ENCODE results near the gene CEPT1. TPM values are rescaled to one million over a fixed set of nuclear protein-coding genes. Genes with fewer than 3 reads are reported as not detected.
"Not testable (repeated sequence)": the region's sequence is repeated elsewhere in the genome, so short reads cannot be mapped to it uniquely, and the experiment has no call there.

The CEPT1 gene
- total RNA-seq: 10 to 100 TPM; 63.2 to 69.4 TPM
- 25.0 TPM for polyA plus RNA-seq (ENCODE audit: insufficient read depth, low read depth, low replicate concordance)
- long read RNA-seq, donor 1, full-length matches to known transcripts: 15 of 23 reads
- long read RNA-seq, donor 1, partial matches to known transcripts: 0 of 23 reads
- long read RNA-seq, donor 1, other reads (novel, unspliced or antisense): 8 of 23 reads
- long read RNA-seq, donor 2, transcript CEPT1-201 (9 exons, 2,198 nt): major isoform, 5 of 5 reads
- long read RNA-seq, donor 2, partial matches to known transcripts: 0 of 5 reads
- long read RNA-seq, donor 2, other reads (novel, unspliced or antisense): 0 of 5 reads

GRCh38 chr1:111139956-111140679, at the start of gene CEPT1, which contains the start of gene DRAM2:
Gene CEPT1 (plus strand): TSS chr1:111140223. CDS start chr1:111147715, 7,492 bp downstream.
Gene DRAM2 (minus strand): TSS chr1:111140093. CDS start chr1:111131554, 8,539 bp downstream.
- Histone ChIP-seq H3K4me1 (peaks cover 9% of the 10 kb centered on the region), H3K27me3 (no peaks in the 10 kb centered on the region), H3K9me3 (no peaks in the 10 kb centered on the region), H3K27ac (peak within 1 kb of the TSS; percentile 93 to 95), H3K36me3 (ENCODE audit: low read depth, missing control alignments) (no peaks in the 10 kb centered on the region), H3K4me3 (peak within 1 kb of the TSS; percentile 96 to 97)
- WGBS, 2 donors: 0 to 1% methylated on average over 39 to 67 of the region's 68 CpGs
- no peak for TF ChIP-seq POLR2A (IDR thresholded peaks at IDR 0.05)
- intact Hi-C loops (cut with DNase I; ENCODE audit: low total_unique reads): no loop called here
- DNase-seq: peak; percentile 99

DNA sequence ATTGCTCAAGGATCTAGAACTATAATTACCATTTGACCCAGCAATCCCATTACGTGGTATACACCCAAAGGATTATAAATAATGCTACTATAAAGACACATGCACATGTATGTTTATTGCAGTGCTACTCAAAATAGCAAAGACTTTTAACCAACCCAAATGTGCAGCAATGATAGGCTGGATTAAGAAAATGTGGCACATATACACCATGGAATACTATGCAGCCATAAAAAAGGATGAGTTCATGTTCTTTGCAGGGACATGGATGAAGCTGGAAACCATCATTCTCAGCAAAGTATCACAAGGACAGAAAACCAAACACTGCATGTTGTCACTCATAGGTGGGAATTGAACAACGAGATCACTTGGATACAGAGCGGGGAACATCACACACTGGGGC, 44.6 kb upstream of the CEPT1 start:
- H3K36me3 ChIP-seq (ENCODE audit: low read depth, missing control alignments); H3K4me1 ChIP-seq; H3K27me3 ChIP-seq; H3K27ac ChIP-seq; intact Hi-C loops (cut with DNase I; ENCODE audit: low total_unique reads); DNase-seq; H3K9me3 ChIP-seq; H3K4me3 ChIP-seq: not testable (repeated sequence)
- 92 to 94% methylated on average over 3 of the region's 3 CpGs for WGBS, 2 donors

DNA sequence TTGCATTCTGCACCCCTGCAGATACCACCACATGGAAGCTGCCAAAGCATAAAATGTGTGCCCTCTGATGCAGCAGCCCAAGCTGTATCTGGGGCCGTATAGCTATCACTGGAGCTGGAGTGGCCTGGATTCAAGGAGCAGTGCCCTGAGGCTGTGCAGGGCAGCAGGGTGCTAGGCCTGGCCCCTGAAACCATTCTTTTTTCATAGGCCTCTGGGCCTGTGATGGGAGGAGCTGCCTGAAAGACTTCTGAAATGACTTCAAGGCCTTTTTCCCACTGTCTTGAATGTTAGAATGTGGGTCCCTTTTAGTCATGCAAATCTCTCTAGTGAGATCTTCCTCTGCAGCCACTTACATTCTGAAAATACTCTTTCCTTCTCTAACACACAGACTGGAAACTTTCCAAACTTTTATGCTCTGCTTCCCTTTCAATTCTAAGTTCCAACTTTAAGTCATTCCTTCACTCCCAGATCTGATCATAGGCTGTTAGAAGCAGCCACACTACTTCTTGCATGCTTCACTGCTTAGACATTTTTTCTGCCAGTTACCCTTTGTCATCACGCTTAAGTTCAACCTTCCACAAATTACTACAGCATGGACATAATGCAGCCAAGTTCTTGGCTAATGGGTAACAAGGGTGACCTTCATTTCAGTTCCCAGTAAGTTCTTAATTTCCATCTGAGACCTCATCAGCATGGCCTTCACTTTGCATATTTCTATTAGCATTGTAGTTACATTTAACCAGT, 42.5 kb upstream of the CEPT1 start:
- intact Hi-C loops (cut with DNase I; ENCODE audit: low total_unique reads): no loop called here
- WGBS, 2 donors: 85 to 95% methylated on average over 2 of the region's 2 CpGs
- DNase-seq: no peak
- Histone ChIP-seq H3K9me3 (no peaks in the 10 kb centered on the region), H3K27ac (no peak overlapping the region), H3K4me1 (no peaks in the 10 kb centered on the region), H3K27me3 (no peaks in the 10 kb centered on the region), H3K4me3 (no peak overlapping the region), H3K36me3 (ENCODE audit: low read depth, missing control alignments) (no peaks in the 10 kb centered on the region)
- TF ChIP-seq, protein P1, sequence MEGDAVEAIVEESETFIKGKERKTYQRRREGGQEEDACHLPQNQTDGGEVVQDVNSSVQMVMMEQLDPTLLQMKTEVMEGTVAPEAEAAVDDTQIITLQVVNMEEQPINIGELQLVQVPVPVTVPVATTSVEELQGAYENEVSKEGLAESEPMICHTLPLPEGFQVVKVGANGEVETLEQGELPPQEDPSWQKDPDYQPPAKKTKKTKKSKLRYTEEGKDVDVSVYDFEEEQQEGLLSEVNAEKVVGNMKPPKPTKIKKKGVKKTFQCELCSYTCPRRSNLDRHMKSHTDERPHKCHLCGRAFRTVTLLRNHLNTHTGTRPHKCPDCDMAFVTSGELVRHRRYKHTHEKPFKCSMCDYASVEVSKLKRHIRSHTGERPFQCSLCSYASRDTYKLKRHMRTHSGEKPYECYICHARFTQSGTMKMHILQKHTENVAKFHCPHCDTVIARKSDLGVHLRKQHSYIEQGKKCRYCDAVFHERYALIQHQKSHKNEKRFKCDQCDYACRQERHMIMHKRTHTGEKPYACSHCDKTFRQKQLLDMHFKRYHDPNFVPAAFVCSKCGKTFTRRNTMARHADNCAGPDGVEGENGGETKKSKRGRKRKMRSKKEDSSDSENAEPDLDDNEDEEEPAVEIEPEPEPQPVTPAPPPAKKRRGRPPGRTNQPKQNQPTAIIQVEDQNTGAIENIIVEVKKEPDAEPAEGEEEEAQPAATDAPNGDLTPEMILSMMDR (IDR thresholded peaks at IDR 0.05): no peak

DNA sequence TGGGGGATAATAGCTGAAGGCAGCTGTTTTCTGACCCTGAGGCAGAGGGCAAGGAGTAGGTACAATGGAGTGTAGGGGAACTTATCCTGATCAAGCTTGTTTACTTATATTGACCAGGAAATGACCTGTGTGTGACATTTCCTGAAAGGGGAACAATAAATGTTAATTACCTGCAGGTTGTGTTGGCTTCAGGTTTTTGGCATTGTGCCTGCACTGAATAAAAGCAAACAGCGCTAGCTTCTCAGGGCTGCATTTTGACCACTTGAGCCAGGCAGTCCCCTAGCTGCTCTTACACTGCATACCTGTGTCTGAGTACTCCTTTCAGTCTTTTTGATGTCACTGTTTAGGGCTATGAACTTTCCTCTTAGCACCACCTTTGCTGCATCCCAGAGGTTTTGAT, 40.7 kb upstream of the CEPT1 start:
- WGBS, 2 donors: 83 to 85% methylated on average over 1 of the region's 1 CpG
- no peak for DNase-seq
- intact Hi-C loops (cut with DNase I; ENCODE audit: low total_unique reads): no loop called here
- Histone ChIP-seq H3K36me3 (ENCODE audit: low read depth, missing control alignments) (no peaks in the 10 kb centered on the region), H3K4me1 (no peaks in the 10 kb centered on the region), H3K27me3 (no peaks in the 10 kb centered on the region), H3K4me3 (no peak overlapping the region), H3K9me3 (no peaks in the 10 kb centered on the region), H3K27ac (no peak overlapping the region)
- no peak for TF ChIP-seq POLR2A (IDR thresholded peaks at IDR 0.05)
- TF ChIP-seq, protein P1 (IDR thresholded peaks at IDR 0.05): no peak

GRCh38 chr1:111101854-111102642, 38.0 kb upstream of the CEPT1 start:
- no peak overlapping the region for H3K4me3 ChIP-seq
- TF ChIP-seq POLR2A (IDR thresholded peaks at IDR 0.05): no peak
- TF ChIP-seq, protein P1 (IDR thresholded peaks at IDR 0.05): no peak
- H3K4me1 ChIP-seq: no peaks in the 10 kb centered on the region
- no peak overlapping the region for H3K27ac ChIP-seq
- 95 to 96% methylated on average over 5 of the region's 5 CpGs for WGBS, 2 donors
- H3K27me3 ChIP-seq: no peaks in the 10 kb centered on the region
- no peak for DNase-seq
- no peaks in the 10 kb centered on the region for H3K36me3 ChIP-seq (ENCODE audit: low read depth, missing control alignments)
- intact Hi-C loops (cut with DNase I; ENCODE audit: low total_unique reads): no loop called here
- no peaks in the 10 kb centered on the region for H3K9me3 ChIP-seq

Data from testis (tissue), 5 donors.